22Rv1 (cell line): ENCODE measurements around the gene QSER1.

ENCODE experiments used
- H3K27ac ChIP-seq: fragments of 450-650 bp; 2 replicates; pipeline ENCODE4 v1.5.1; 2017
- ZFX ChIP-seq: fragments of 450-650 bp; IDR thresholded peaks from 2 replicates; pipeline ENCODE4 v1.6.1; 2017; ENCODE audit warnings: antibody characterized with exemption, borderline replicate concordance
- TF ChIP-seq, protein P1 (sequence below): fragments of 450-650 bp; IDR thresholded peaks from 2 replicates; pipeline ENCODE4 v1.5.1; 2017; ENCODE audit warnings: mild to moderate bottlenecking

The QSER1 gene

GRCh38 chr11:32893093-32893342 is 407 bp downstream of the QSER1 start:
- TF ChIP-seq ZFX, result no peak
- TF ChIP-seq, protein P1, sequence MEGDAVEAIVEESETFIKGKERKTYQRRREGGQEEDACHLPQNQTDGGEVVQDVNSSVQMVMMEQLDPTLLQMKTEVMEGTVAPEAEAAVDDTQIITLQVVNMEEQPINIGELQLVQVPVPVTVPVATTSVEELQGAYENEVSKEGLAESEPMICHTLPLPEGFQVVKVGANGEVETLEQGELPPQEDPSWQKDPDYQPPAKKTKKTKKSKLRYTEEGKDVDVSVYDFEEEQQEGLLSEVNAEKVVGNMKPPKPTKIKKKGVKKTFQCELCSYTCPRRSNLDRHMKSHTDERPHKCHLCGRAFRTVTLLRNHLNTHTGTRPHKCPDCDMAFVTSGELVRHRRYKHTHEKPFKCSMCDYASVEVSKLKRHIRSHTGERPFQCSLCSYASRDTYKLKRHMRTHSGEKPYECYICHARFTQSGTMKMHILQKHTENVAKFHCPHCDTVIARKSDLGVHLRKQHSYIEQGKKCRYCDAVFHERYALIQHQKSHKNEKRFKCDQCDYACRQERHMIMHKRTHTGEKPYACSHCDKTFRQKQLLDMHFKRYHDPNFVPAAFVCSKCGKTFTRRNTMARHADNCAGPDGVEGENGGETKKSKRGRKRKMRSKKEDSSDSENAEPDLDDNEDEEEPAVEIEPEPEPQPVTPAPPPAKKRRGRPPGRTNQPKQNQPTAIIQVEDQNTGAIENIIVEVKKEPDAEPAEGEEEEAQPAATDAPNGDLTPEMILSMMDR, result no peak
- peak overlapping the region; percentile 57 for H3K27ac ChIP-seq

DNA sequence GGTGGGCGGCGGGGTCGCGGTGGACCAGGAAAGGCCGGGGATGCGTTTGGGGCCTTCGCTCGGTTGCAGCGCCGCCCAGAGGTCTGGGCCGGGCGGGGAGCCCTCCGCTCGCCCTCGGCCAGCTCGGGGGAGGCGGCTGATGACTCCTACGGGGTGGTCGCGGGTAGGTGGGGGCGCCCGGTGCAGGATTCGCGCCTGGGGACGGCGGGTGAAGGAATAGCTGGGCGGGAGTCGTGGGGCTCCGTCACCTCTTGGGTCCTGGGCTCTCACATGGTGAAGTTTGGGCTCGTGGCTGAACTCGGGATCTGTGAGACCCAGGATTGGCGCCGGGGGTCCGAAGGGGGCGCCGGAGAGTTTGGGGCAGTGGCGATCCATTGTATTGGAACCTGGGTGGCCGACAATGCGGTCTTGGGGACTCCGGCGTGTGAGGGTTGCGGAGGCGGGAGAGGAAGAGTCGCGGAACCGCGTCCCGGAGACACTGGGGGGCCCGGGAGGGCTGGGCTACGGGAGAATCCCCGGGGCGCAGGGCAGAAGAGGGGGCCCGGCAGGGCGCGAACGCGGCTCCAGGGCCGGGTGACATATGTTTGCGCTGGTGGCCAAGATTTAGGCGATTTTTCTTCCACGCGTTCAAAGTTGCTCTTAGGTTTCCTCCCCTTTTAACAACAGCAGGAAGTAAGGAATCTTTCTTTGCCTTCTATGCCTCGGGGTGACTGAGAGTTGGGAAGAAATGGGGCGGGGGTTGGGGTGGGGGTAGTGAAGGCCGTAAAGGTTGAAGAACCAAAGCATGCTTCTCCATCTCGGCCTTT is 935 bp downstream of the QSER1 start:
- peak overlapping the region; percentile 57 for H3K27ac ChIP-seq

GRCh38 chr11:32894149-32894827 is 1.7 kb downstream of the QSER1 start:
- TF ChIP-seq ZFX, result no peak
- TF ChIP-seq, protein P1, result no peak
- no peak overlapping the region for H3K27ac ChIP-seq

More for the DNA sequence above, 935 bp downstream of the QSER1 start:
- TF ChIP-seq, protein P1, result peak; percentile 68
- no peak for TF ChIP-seq ZFX

DNA sequence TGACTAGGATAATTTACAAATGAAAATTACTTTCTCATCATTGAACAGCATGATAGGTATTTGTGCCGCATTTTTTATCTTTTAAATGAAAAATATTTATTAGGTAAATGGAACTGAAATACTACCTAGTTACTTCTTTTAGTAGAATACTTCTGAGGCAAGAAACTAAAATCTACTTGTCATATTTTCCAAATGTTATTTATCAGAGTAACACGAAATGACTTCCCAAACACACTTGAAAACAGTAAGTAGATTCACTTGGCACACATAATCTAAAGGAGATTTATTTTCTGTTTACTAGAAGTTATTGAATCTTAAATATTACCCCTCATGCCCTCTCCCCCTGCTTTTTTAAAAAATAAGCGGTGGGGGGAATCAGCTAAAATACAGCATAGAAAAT is 2.3 kb downstream of the QSER1 start:
- no peak overlapping the region for H3K27ac ChIP-seq
- TF ChIP-seq ZFX, result no peak
- TF ChIP-seq, protein P1, result no peak

DNA sequence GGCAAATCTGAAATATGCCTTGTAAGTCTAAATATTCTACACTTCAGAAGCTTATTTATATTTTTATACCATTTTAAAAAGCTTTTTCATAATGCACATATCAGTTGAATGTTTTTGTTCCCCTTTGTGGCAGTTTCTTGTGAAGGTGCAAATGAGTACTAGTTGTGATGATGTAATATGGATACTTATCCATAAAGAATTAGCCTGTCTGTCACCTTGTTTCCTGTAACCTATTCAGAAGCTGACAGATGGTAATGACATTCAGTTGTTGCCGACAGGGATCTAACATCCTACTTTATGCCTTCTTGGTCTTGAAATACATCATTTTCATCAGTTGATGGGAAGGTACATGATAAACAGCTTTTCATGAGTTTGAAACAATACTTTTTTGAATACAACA is 2.9 kb downstream of the QSER1 start:
- H3K27ac ChIP-seq, result no peak overlapping the region
- TF ChIP-seq, protein P1, result no peak
- no peak for TF ChIP-seq ZFX

GRCh38 chr11:32897103-32897502 is 4.5 kb downstream of the QSER1 start:
- no peak for TF ChIP-seq ZFX
- TF ChIP-seq, protein P1, result no peak

GRCh38 chr11:32899438-32899837 is 6.8 kb downstream of the QSER1 start:
- TF ChIP-seq ZFX, result no peak
- TF ChIP-seq, protein P1, result no peak
- H3K27ac ChIP-seq, result no peak overlapping the region; the same call in 1 of the 2 replicates

More at GRCh38 chr11:32897103-32897502, 4.5 kb downstream of the QSER1 start:
- no peak overlapping the region for H3K27ac ChIP-seq
